HepG2 (cell line): ENCODE results near the gene SELPLG. TPM values are rescaled to one million over a fixed set of nuclear protein-coding genes. Genes with fewer than 3 reads are reported as not detected.

Experiments used
- ARNT2 ChIP-seq: sonication (generic); formaldehyde crosslinking; IDR thresholded peaks from 2 replicates; pipeline ENCODE4 v1.8.0; 2022; ENCODE audit warnings: mild to moderate bottlenecking, low read depth, missing genetic modification reagents, moderate library complexity
- CENPT ChIP-seq: sonication (generic); formaldehyde crosslinking; IDR thresholded peaks from 2 replicates; pipeline ENCODE4 v1.8.0; 2022; ENCODE audit warnings: low read depth, mild to moderate bottlenecking, moderate library complexity, missing genetic modification reagents
- FOXC1 ChIP-seq: sonication (generic); formaldehyde crosslinking; IDR thresholded peaks from 2 replicates; pipeline ENCODE4 v1.8.0; 2022; ENCODE audit warnings: mild to moderate bottlenecking, missing genetic modification reagents, borderline replicate concordance
- FOXO1 ChIP-seq: sonication (generic); formaldehyde crosslinking; IDR thresholded peaks from 2 replicates; pipeline ENCODE4 v1.4.0; 2020; ENCODE audit warnings: missing genetic modification reagents
- HNRNPK ChIP-seq: fragments of 200-400 bp; formaldehyde crosslinking; IDR thresholded peaks from 2 replicates; pipeline ENCODE4 v1.6.1; 2018; ENCODE audit warnings: low read length, low read depth, moderate library complexity, mild to moderate bottlenecking; ENCODE audit not compliant: poor library complexity, severe bottlenecking
- KLF16 ChIP-seq, 2 experiments: sonication (generic) in 1 of 2; formaldehyde crosslinking in 1 of 2; IDR thresholded peaks; 2 replicates each; pipeline versions ENCODE4 v1.6.1 to v1.8.0; 2016 to 2023; ENCODE audit warnings: missing genetic modification reagents in 2 of 2, missing compliant biosample characterization in 1 of 2
- MED13 ChIP-seq: sonication (generic); formaldehyde crosslinking; IDR thresholded peaks from 2 replicates; pipeline ENCODE4 v1.5.0; 2020; ENCODE audit warnings: missing genetic modification reagents
- MTF1 ChIP-seq: sonication (generic); formaldehyde crosslinking; IDR thresholded peaks from 2 replicates; pipeline ENCODE4 v1.5.0; 2020; ENCODE audit warnings: missing genetic modification reagents
- PRMT3 ChIP-seq: sonication (generic); formaldehyde crosslinking; IDR thresholded peaks from 2 replicates; pipeline ENCODE4 v1.8.1; 2022; ENCODE audit warnings: low read depth, mild to moderate bottlenecking, moderate library complexity, missing genetic modification reagents, borderline replicate concordance
- SIN3A ChIP-seq: IDR thresholded peaks from 2 replicates; pipeline ENCODE4 v1.6.1; 2011; ENCODE audit warnings: low read depth, mild to moderate bottlenecking, control low read depth, low read length, borderline replicate concordance
- TARDBP ChIP-seq: sonication (generic); formaldehyde crosslinking; IDR thresholded peaks from 2 replicates; pipeline ENCODE4 v1.8.0; 2022; ENCODE audit warnings: mild to moderate bottlenecking, missing genetic modification reagents
- TEAD3 ChIP-seq: optimal IDR thresholded peaks from 2 replicates; pipeline ENCODE3; 2016; ENCODE audit warnings: borderline replicate concordance
- ZMYM3 ChIP-seq: sonication (generic); formaldehyde crosslinking; IDR thresholded peaks from 2 replicates; pipeline ENCODE4 v1.5.1; 2020; ENCODE audit warnings: mild to moderate bottlenecking, missing genetic modification reagents
- ZNF17 ChIP-seq: sonication (generic); formaldehyde crosslinking; IDR thresholded peaks from 2 replicates; pipeline ENCODE4 v1.5.0; 2020; ENCODE audit warnings: mild to moderate bottlenecking, missing genetic modification reagents
- ZNF274 ChIP-seq: sonication (generic); formaldehyde crosslinking; IDR thresholded peaks from 2 replicates; pipeline ENCODE4 v1.5.1; 2020; ENCODE audit warnings: mild to moderate bottlenecking, missing genetic modification reagents
- ZNF75D ChIP-seq: sonication (generic); formaldehyde crosslinking; IDR thresholded peaks from 2 replicates; pipeline ENCODE4 v1.8.1; 2023; ENCODE audit warnings: missing genetic modification reagents, mild to moderate bottlenecking, borderline replicate concordance
- ZNF782 ChIP-seq: sonication (generic); formaldehyde crosslinking; IDR thresholded peaks from 2 replicates; pipeline ENCODE4 v1.4.0; 2020; ENCODE audit warnings: missing genetic modification reagents, mild to moderate bottlenecking, borderline replicate concordance
- ZSCAN31 ChIP-seq: sonication (generic); formaldehyde crosslinking; IDR thresholded peaks from 2 replicates; pipeline ENCODE4 v1.5.0; 2020; ENCODE audit warnings: low read depth, mild to moderate bottlenecking, missing genetic modification reagents
- ZZZ3 ChIP-seq: sonication (generic); formaldehyde crosslinking; IDR thresholded peaks from 2 replicates; pipeline ENCODE4 v1.4.0; 2020; ENCODE audit warnings: missing genetic modification reagents, mild to moderate bottlenecking, borderline replicate concordance
- polyA plus RNA-seq, 8 experiments: library from polyadenylated mRNA; depleted of rRNA in 3 of 8; stranded (reverse) in 7 of 8; unstranded in 1 of 8; fragments of >200 nt; fragmentation: Illumina TruSeq in 4 of 8; extraction: Trizol in 4 of 8; gene quantifications; 2 replicates each; pipeline versions ENCODE4 v1.2.1 to v1.2.3, GENCODE V29; 2011 to 2016; ENCODE audit warnings: low read depth in 4 of 8, missing spikeins in 1 of 8, mixed read lengths in 1 of 8; ENCODE audit not compliant: insufficient read depth in 1 of 8
- total RNA-seq, 5 experiments: library from RNA; depleted of rRNA; stranded (reverse); fragments of >200 nt; fragmentation: Illumina TruSeq; extraction: Trizol; gene quantifications; 2 replicates each; pipeline ENCODE4 v1.2.3, GENCODE V29; 2016; ENCODE audit warnings: low read depth in 1 of 5
- TF ChIP-seq, protein P1 (sequence below): sonication (generic); formaldehyde crosslinking; conservative IDR thresholded peaks from 2 replicates; pipeline ENCODE4 v1.4.0; 2020; ENCODE audit warnings: missing genetic modification reagents
- TF ChIP-seq, protein P2 (sequence below): sonication (generic); formaldehyde crosslinking; conservative IDR thresholded peaks from 2 replicates; pipeline ENCODE4 v1.4.0; 2020; ENCODE audit warnings: missing genetic modification reagents
- TF ChIP-seq, protein P3 (sequence below): sonication (generic); formaldehyde crosslinking; IDR thresholded peaks from 2 replicates; pipeline ENCODE4 v1.8.1; 2023; ENCODE audit warnings: mild to moderate bottlenecking, missing genetic modification reagents
- TF ChIP-seq, protein P4 (sequence below): sonication (generic); formaldehyde crosslinking; IDR thresholded peaks from 2 replicates; pipeline ENCODE4 v1.4.0; 2020; ENCODE audit warnings: missing genetic modification reagents, mild to moderate bottlenecking, borderline replicate concordance

SELPLG gene
- total and polyA plus RNA-seq, 2 of the 13 experiments (the other 11 are each of a cell fraction or from before 2014, with no cell fraction given): 0.12 TPM; not detected in 1

DNA sequence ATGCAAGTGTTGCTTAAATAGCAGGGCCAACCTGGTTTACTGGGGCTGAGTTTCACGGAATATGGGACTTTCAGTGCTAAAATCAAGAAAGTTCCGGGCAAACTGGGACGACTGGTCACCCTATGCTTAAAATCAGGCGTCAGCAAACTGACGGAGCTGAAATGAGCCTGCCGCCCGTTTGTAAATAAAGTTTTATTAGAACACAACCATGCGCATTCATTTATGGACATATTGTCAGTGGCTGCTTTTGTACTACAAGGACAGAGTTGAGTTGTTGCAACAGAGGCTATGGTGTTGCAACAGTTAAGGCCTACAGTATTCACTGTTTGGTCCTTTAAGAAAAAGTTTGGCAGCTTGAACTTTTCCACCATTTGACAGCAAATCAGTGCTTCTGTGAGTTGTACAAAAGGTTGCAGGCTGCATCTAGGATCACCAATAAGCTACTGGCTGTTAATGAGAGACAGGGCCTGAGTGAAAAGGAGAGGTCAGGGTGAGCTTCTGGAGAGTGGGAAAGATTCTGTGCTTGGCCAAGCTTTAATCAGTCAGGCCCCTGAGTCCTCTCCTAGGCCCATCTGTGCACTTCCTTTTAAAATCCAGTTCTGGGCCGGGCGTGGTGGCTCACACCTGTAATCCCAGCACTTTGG lies 13.3 kb downstream of the SELPLG start (continued):
- TF ChIP-seq ZMYM3 (CRISPR knock-in tag): no peak; the same call in 1 of the 2 replicates
- TF ChIP-seq HNRNPK: no peak
- no peak for TF ChIP-seq ZSCAN31 (CRISPR knock-in tag)
- TF ChIP-seq TEAD3 (CRISPR knock-in tag): no peak
- no peak for TF ChIP-seq SIN3A
- TF ChIP-seq ZNF17: no peak
- TF ChIP-seq FOXO1 (CRISPR knock-in tag): no peak
- no peak for TF ChIP-seq CENPT
- peak in 1 of 2 experiments; percentile 26; a peak in 1 of 4 replicates for TF ChIP-seq KLF16 (CRISPR knock-in tag; IDR thresholded peaks at IDR 0.05)
- no peak for TF ChIP-seq ZNF75D
- TF ChIP-seq ZNF782 (CRISPR knock-in tag): no peak
- no peak for TF ChIP-seq ARNT2 (CRISPR knock-in tag)
- TF ChIP-seq FOXC1 (CRISPR knock-in tag): no peak
- TF ChIP-seq, protein P1, sequence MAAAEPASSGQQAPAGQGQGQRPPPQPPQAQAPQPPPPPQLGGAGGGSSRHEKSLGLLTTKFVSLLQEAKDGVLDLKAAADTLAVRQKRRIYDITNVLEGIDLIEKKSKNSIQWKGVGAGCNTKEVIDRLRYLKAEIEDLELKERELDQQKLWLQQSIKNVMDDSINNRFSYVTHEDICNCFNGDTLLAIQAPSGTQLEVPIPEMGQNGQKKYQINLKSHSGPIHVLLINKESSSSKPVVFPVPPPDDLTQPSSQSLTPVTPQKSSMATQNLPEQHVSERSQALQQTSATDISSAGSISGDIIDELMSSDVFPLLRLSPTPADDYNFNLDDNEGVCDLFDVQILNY (CRISPR knock-in tag): no peak
- no peak for TF ChIP-seq MED13 (CRISPR knock-in tag)
- no peak for TF ChIP-seq TARDBP (CRISPR knock-in tag)
- TF ChIP-seq PRMT3 (CRISPR knock-in tag): no peak
- peak; percentile 35; the same call in 1 of the 2 replicates for TF ChIP-seq ZNF274 (CRISPR knock-in tag)
- TF ChIP-seq, protein P2, sequence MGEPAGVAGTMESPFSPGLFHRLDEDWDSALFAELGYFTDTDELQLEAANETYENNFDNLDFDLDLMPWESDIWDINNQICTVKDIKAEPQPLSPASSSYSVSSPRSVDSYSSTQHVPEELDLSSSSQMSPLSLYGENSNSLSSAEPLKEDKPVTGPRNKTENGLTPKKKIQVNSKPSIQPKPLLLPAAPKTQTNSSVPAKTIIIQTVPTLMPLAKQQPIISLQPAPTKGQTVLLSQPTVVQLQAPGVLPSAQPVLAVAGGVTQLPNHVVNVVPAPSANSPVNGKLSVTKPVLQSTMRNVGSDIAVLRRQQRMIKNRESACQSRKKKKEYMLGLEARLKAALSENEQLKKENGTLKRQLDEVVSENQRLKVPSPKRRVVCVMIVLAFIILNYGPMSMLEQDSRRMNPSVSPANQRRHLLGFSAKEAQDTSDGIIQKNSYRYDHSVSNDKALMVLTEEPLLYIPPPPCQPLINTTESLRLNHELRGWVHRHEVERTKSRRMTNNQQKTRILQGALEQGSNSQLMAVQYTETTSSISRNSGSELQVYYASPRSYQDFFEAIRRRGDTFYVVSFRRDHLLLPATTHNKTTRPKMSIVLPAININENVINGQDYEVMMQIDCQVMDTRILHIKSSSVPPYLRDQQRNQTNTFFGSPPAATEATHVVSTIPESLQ (CRISPR knock-in tag): no peak
- TF ChIP-seq, protein P3, sequence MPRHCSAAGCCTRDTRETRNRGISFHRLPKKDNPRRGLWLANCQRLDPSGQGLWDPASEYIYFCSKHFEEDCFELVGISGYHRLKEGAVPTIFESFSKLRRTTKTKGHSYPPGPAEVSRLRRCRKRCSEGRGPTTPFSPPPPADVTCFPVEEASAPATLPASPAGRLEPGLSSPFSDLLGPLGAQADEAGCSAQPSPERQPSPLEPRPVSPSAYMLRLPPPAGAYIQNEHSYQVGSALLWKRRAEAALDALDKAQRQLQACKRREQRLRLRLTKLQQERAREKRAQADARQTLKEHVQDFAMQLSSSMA: peak; percentile 80
- TF ChIP-seq MTF1: no peak
- TF ChIP-seq, protein P4, sequence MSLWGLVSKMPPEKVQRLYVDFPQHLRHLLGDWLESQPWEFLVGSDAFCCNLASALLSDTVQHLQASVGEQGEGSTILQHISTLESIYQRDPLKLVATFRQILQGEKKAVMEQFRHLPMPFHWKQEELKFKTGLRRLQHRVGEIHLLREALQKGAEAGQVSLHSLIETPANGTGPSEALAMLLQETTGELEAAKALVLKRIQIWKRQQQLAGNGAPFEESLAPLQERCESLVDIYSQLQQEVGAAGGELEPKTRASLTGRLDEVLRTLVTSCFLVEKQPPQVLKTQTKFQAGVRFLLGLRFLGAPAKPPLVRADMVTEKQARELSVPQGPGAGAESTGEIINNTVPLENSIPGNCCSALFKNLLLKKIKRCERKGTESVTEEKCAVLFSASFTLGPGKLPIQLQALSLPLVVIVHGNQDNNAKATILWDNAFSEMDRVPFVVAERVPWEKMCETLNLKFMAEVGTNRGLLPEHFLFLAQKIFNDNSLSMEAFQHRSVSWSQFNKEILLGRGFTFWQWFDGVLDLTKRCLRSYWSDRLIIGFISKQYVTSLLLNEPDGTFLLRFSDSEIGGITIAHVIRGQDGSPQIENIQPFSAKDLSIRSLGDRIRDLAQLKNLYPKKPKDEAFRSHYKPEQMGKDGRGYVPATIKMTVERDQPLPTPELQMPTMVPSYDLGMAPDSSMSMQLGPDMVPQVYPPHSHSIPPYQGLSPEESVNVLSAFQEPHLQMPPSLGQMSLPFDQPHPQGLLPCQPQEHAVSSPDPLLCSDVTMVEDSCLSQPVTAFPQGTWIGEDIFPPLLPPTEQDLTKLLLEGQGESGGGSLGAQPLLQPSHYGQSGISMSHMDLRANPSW: no peak
- no peak for TF ChIP-seq ZZZ3
